Stimulated activated CD8-positive, alpha-beta memory T cell treated with anti-CD3 and anti-CD28 coated beads, Interleukin-2, amount 100 ng/mL, for 1 hour (primary cell): ENCODE results near the gene HRCT1.
"Not testable (repeated sequence)": the region's sequence is repeated elsewhere in the genome, so short reads cannot be mapped to it uniquely, and the experiment has no call there.

Experiments
- DNase-seq, 2 donors: peaks; one replicate each; pipeline ENCODE4 v3.0.0-alpha.2; 2020; ENCODE audit warnings: low read depth in 2 of 2

HRCT1 gene

DNA sequence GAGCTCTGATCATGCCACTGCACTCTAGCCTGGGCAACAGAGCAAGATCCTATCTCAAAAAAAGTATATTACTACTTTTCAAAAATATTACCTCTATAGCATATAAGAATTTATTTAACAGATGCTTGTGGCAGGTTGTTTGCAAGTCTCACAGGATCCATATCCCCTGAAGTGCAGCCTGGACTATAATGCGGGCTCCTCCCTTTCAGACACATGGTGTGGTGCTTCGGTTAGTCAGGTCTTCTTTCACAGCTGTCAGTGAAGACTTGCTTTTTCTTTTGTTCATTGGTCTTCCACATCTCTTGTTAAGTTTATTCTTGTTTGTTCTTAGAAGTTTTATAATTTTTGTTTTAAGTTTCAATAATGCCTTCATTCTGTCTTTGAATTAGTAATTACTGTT is 9.4 kb upstream of the HRCT1 start:
- no peak for DNase-seq

DNA sequence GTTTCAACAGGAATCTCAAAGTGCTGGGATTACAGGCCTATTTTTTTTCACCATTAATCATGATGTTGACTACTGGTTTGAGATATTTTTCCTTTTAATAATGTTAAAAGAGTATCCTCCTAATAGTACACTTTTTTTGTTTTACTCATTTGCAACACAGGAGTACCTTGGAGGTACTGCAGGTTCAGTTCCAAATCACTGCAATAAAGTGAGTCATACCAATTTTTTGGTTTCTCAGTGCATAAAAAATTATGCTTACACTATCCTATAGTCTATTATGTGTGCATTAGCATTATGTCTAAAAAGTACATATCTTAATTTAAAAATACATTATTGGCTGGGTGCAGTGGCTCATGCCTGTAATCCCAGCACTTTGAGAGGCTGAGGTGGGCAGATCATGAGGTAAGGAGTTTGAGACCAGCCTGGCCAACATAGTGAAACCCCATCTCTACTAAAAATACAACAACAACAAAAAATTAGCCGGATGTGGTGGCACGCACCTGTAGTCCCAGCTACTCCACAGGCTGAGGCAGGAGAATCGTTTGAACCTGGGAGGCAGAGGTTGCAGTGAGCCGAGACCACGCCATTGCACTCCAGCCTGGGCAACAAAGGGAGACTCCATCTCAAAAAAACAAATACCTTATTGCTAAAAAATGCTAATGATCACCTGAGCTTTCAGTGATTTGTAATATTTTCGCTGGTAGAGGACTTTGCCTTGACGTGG is 8.5 kb upstream of the HRCT1 start:
- not testable (repeated sequence) for DNase-seq

DNA sequence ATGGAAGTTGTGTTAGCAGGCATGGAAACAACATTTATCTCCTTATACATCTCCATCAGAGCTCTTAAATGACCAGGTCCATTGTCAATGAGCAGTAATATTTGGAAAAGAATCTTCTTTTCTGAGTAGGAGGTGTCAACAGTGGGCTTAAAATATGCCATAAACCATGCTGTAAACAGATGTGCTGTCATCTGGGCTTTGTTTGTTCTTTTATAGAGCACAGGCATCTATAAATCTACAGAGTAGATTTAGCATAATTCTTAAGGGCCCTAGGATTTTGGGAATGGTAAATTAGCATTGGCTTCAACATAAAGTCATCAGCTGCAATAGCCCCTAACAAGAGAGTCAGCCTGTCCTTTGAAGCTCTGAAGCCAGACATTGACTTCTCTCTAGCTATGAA is 7.7 kb upstream of the HRCT1 start:
- DNase-seq = no peak

GRCh38 chr9:35899021-35899420 is 7.0 kb upstream of the HRCT1 start:
- DNase-seq = no peak

DNA sequence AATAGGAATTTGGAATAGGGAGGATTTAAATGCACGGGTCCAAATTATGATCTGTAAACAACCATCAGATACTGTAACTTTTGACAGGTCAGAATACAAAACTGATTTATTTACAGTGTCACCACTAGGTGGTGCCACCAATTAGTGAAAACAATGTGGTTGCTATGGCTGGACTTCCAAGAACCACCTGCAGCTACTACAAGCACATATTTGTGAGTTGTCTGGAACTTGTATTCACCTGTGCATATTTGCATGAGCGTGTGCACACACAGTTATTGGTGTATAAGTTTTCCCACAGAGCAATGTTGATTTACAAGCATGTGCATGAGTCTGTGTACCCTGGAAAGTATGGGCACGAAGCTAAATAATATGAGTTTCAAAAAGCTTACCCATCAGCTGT is 3.0 kb upstream of the HRCT1 start:
- no peak for DNase-seq

- no peak for DNase-seq
These were observed 1.7 kb upstream of the HRCT1 start for GRCh38 chr9:35904338-35904737.

GRCh38 chr9:35905051-35905781 is 786 bp upstream of the HRCT1 start:
- DNase-seq = no peak

DNA sequence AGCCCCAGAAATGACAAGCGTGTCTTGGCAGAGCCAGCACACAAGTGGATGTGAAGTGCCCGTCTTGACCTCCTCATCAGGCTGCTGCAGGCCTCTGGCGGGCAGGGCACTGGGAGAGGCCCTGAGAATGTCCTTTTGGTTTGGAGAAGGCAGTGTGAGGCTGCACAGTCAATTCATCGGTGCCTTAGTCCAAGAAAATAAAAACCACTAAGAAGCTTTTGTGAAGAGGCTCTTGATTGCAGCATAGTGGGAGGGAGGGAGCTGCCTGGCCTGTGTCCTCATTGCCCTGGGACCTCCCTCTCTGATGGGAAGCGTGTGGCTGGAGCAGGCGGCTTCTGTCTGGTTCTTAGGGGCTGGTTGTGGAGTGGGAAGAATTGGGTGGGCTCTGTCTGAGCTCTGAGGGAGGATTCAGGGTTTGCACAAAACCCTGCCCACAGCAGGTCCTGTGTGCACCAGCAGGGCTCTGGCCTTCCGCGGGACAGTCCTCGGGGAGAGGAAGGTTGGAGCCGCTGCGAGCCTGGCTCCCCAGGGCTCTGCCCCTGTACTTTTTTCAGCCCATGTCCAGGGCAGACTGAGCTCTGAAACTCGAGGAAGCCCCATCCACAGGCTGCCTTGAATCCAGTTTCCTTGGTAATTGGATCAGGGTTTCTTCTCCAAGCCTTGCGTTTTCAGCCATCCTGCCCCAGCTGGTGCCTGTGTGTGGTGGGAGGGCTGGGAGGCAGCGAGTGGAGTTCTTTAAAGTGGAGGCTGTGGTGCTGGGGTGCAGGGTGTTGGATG is 1.1 kb downstream of the HRCT1 start:
- DNase-seq = no peak

DNA sequence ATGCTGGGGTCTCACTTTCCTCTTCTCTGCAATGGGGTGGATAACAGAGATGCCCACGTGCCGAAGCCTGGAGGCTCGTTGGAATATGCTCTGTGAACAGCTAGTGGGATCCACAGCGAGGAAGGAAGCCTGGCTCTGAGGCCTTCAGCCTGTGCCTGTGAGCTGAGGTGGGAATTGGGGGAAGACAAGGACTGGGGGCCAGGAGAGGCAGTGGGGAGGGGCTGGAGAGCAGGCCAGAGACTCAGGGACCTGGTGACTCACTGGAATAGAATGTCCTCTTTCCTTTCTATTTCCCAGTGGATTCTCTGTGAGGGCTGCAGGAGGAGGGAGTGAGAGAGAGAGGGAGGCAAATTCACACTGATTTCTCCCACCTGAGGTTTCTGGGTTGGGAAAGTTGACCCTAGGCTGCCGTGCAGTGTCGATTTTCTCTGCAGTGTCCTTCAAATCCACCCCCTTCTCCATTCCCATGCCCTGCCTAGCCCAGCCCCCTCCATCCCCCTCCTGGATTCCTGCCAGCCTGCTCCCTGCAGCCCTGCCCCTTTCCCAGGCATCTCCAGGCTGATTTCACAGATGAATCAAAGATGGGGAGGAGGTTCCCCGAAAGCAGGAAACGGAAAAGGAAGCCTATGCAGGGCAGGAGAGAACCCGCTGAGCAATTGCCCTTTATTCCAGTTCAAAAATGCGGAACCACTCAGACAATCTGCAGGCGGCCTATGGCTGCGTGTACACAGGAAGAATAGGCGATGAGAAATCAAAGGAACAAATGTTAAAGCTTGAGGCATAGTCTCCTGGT is 1.9 kb downstream of the HRCT1 start:
- no peak for DNase-seq

DNA sequence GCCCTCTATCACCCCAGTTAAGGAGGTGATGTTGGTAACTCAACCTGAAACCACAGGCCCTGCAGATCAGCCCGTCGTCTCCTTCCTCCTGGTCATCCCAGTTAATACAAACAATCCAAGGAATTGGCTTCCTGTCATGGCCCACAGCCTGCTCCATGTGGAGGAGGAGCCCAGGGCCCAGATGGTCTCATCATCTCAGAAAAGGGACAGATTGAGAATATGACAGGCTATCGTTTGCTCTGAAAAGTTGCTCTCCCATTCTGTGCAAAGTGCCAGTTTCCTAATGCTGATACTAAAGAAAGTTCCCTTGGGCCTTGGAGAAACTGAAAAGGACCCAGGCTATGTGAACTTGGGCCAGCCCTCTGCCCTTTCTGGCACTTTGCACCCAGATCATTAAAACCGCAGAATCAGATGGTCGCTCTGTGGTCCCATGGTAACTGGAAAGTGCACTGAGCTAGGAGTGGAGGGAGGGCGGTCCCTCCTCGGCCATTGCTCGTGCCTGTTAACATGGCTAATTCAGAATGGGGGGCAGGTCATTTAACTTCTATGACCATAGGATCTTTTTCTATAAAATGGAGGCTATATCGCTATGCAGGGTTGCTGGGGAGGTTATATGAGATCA is 2.6 kb downstream of the HRCT1 start:
- DNase-seq = no peak

DNA sequence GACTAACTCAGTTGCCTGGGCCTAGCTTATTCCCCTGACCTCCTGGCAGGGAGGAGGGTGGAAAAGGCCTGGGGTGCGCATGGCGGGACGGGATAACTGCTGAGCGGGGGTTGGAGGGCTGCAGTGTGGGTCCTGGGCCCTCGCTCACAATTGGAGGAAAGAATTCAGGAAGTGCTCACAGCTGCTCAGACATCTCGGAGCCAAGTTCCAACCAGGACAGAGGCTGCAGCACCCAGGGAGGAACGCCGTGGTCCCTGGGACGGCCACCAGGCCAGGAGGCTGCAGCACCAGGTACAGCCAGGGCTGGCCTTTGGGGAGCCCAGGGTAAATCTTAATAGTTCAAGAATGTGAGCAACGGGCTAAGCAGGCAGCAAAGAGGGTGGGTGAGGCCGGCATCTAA is 3.3 kb downstream of the HRCT1 start, which contains the start of gene SPAAR:
Gene SPAAR, plus strand, starts transcription at position 217 of the 400 bp plus-strand sequence. CDS start 974 bp downstream, outside the sequence.
- DNase-seq = no peak

- no peak for DNase-seq
These were observed 3.9 kb downstream of the HRCT1 start for GRCh38 chr9:35909687-35910612.

GRCh38 chr9:35910613-35911359 is 4.8 kb downstream of the HRCT1 start:
- DNase-seq = no peak

DNA sequence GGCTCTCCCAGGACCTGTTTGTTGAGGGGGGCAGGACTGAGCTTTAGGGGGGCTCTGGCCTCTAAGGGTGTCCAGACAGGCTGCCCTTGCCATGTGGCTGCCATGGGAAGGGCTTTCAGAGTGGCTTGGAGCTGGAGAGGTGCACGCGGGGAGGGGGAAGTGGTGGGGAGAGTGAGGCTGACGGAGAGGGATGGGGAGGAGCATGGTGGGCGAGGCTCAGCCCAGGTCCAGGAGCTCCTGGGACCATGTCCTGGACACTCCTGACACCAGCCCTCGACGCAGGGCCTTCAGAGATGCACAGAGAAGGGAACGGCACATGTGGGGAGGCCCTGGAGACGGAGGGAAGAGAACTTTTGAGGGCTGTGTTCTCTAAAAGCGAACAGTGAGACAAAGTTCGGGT is 5.7 kb downstream of the HRCT1 start:
- DNase-seq = no peak

- DNase-seq = no peak
These were observed 6.9 kb downstream of the HRCT1 start for GRCh38 chr9:35912791-35913400.

DNA sequence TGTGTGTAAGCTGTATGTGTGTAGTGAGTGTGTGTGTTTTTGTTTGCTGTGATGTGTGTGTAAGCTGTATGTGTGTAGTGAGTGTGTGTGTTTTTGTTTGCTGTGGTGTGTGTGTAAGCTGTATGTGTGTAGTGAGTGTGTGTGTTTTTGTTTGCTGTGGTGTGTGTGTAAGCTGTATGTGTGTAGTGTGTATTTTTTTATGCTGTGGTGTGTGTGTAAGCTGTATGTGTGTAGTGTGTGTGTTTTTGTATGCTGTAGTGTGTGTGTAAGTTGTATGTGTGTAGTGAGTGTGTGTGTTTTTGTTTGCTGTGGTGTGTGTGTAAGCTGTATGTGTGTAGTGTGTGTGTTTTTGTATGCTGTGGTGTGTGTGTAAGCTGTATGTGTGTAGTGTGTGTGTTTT is 7.4 kb downstream of the HRCT1 start:
- not testable (repeated sequence) for DNase-seq

- no peak for DNase-seq
These were observed 8.4 kb downstream of the HRCT1 start for GRCh38 chr9:35914301-35914807.

DNA sequence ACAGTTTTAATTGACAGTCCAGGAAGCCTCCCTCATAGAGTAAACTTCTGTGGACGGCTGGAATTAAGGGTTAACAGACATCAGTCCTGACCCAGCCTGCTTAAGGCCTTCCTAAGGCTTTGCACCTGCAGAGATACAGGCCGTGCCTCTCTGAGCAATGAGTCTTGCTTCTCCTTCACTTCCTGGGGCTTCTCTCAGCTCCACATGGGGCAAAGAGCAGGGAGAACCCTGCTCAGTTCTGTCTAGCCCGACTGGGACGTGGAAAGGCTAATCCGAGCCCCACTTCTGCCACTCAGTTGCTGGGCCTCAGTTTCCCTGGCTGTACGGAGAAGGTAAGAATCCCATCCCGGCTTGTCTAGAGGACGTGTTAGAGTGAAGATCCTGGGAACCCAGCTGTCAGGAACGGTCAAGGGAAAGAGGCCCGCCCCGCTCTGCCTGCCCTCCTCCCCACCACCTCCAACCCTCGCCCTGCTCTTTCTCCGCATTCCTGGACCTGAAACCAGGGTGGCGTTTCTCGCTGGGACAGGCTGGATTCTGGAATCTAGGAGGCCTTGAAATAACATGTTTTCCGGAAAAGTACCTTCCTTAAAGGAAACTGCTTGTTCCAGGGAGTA is 9.8 kb downstream of the HRCT1 start:
- DNase-seq = no peak
